Nephron (organoid): ENCODE data around the gene CD300LB.

Experiments
- H3K27ac Mint-ChIP-seq, 3 experiments: 2 replicates each; pipeline ENCODE4 v1.8.0; 2020; ENCODE audit warnings: mixed read lengths in 3 of 3, mild to moderate bottlenecking in 2 of 3, moderate library complexity in 1 of 3
- H3K27me3 Mint-ChIP-seq: 2 replicates; pipeline ENCODE4 v1.8.0; 2021; ENCODE audit warnings: low read depth, mild to moderate bottlenecking, moderate library complexity, mixed read lengths
- H3K36me3 Mint-ChIP-seq: 2 replicates; pipeline ENCODE4 v1.8.0; 2020; ENCODE audit warnings: low read depth, mixed read lengths
- H3K4me1 Mint-ChIP-seq: 2 replicates; pipeline ENCODE4 v1.8.0; 2020; ENCODE audit warnings: mixed read lengths
- H3K4me3 Mint-ChIP-seq, 3 experiments: 2 replicates each; pipeline ENCODE4 v1.8.0; 2020; ENCODE audit warnings: mild to moderate bottlenecking in 3 of 3, mixed read lengths in 3 of 3, moderate library complexity in 2 of 3
- H3K9me3 Mint-ChIP-seq: 2 replicates; pipeline ENCODE4 v1.8.0; 2020; ENCODE audit warnings: mixed read lengths
- CTCF ChIP-seq, 3 experiments: fragments of 200-600 bp; sonication (generic); IDR thresholded peaks; one replicate each; pipeline ENCODE4 v1.5.0; 2021; ENCODE audit warnings: antibody characterized with exemption in 3 of 3; ENCODE audit not compliant: unreplicated experiment in 3 of 3

CD300LB gene

GRCh38 chr17:74571621-74572270, 40.5 kb upstream of the CD300LB start:
- H3K27me3 Mint-ChIP-seq, result peaks cover 25% of the 10 kb centered on the region
- no peak overlapping the region for H3K27ac Mint-ChIP-seq
- H3K4me3 Mint-ChIP-seq, result no peak overlapping the region
- H3K36me3 Mint-ChIP-seq, result no peaks in the 10 kb centered on the region
- peaks cover 4% of the 10 kb centered on the region for H3K4me1 Mint-ChIP-seq
- no peak for TF ChIP-seq CTCF (IDR thresholded peaks at IDR 0.05; ENCODE audit: unreplicated experiment in 3 of 3)
- H3K9me3 Mint-ChIP-seq, result no peaks in the 10 kb centered on the region

- Mint-ChIP-seq H3K4me1 (peaks cover 4% of the 10 kb centered on the region), H3K27ac (no peak overlapping the region), H3K4me3 (no peak overlapping the region), H3K36me3 (no peaks in the 10 kb centered on the region), H3K9me3 (no peaks in the 10 kb centered on the region), H3K27me3 (peaks cover 21% of the 10 kb centered on the region)
- TF ChIP-seq CTCF (IDR thresholded peaks at IDR 0.05; ENCODE audit: unreplicated experiment in 3 of 3), result no peak
Observed at GRCh38 chr17:74569020-74570003, 38.0 kb upstream of the CD300LB start.

- H3K36me3 Mint-ChIP-seq, result no peaks in the 10 kb centered on the region
- no peaks in the 10 kb centered on the region for H3K9me3 Mint-ChIP-seq
- H3K27me3 Mint-ChIP-seq, result peaks cover 23% of the 10 kb centered on the region
- H3K27ac Mint-ChIP-seq, result peak overlapping the region in 1 of 3 experiments; percentile 12
- no peak for TF ChIP-seq CTCF (IDR thresholded peaks at IDR 0.05; ENCODE audit: unreplicated experiment in 3 of 3)
- peaks cover 4% of the 10 kb centered on the region for H3K4me1 Mint-ChIP-seq
- H3K4me3 Mint-ChIP-seq, result no peak overlapping the region
Observed at GRCh38 chr17:74568106-74568873, 37.0 kb upstream of the CD300LB start.

- H3K27me3 Mint-ChIP-seq, result peaks cover 26% of the 10 kb centered on the region
- peak within 1 kb of the TSS in 1 of 3 experiments; percentile 12 for H3K27ac Mint-ChIP-seq
- no peak within 1 kb of the TSS for H3K4me3 Mint-ChIP-seq
- no peaks in the 10 kb centered on the region for H3K36me3 Mint-ChIP-seq
- peaks cover 4% of the 10 kb centered on the region for H3K4me1 Mint-ChIP-seq
- no peak for TF ChIP-seq CTCF (IDR thresholded peaks at IDR 0.05; ENCODE audit: unreplicated experiment in 3 of 3)
- no peaks in the 10 kb centered on the region for H3K9me3 Mint-ChIP-seq
Observed at GRCh38 chr17:74567397-74567796, 36.1 kb upstream of the CD300LB start, which contains the start of gene CD300H. TSS of gene CD300H (minus strand) at chr17:74567509.

- no peak overlapping the region for H3K27ac Mint-ChIP-seq
- H3K27me3 Mint-ChIP-seq, result peaks cover 27% of the 10 kb centered on the region
- peak; percentile 39 to 54 (median 48) for TF ChIP-seq CTCF (IDR thresholded peaks at IDR 0.05; ENCODE audit: unreplicated experiment in 3 of 3)
- peaks cover 4% of the 10 kb centered on the region for H3K4me1 Mint-ChIP-seq
- H3K4me3 Mint-ChIP-seq, result no peak overlapping the region
- H3K36me3 Mint-ChIP-seq, result no peaks in the 10 kb centered on the region
- H3K9me3 Mint-ChIP-seq, result no peaks in the 10 kb centered on the region
Observed at GRCh38 chr17:74566132-74566753, 35.0 kb upstream of the CD300LB start.
